GM20000 (cell line): ENCODE measurements around the gene CDC14A.

Experiments used
- DNase-seq: peaks from one replicate; pipeline ENCODE4 v3.0.0; 2012; ENCODE audit warnings: low spot score
- CTCF ChIP-seq: IDR thresholded peaks from 2 replicates; pipeline ENCODE4 v1.5.1; 2012; ENCODE audit warnings: mild to moderate bottlenecking, control low read depth; ENCODE audit errors: extremely low read depth, missing control alignments

The CDC14A gene

GRCh38 chr1:100512803-100513352, 160.6 kb downstream of the CDC14A start:
- TF ChIP-seq CTCF, result no peak
- DNase-seq, result no peak

GRCh38 chr1:100516857-100517256, 164.6 kb downstream of the CDC14A start:
- DNase-seq, result no peak
- TF ChIP-seq CTCF, result no peak

GRCh38 chr1:100517515-100517914, 165.2 kb downstream of the CDC14A start:
- no peak for TF ChIP-seq CTCF
- DNase-seq, result no peak

- TF ChIP-seq CTCF, result no peak
Observed at GRCh38 chr1:100518023-100518422, 165.7 kb downstream of the CDC14A start.

GRCh38 chr1:100523038-100523652, 170.8 kb downstream of the CDC14A start:
- peak; percentile 45 for DNase-seq
- TF ChIP-seq CTCF, result no peak

More at GRCh38 chr1:100518023-100518422, 165.7 kb downstream of the CDC14A start:
- no peak for DNase-seq

- no peak for DNase-seq
- no peak for TF ChIP-seq CTCF
Observed at GRCh38 chr1:100524355-100524754, 172.0 kb downstream of the CDC14A start.

GRCh38 chr1:100526894-100527293, 174.6 kb downstream of the CDC14A start:
- TF ChIP-seq CTCF, result no peak
- no peak for DNase-seq
